HG02884 (cell line): Measurements from ENCODE around the gene PEX7.
"Not testable (repeated sequence)": the region's sequence is repeated elsewhere in the genome, so short reads cannot be mapped to it uniquely, and the experiment has no call there.

Experiments
- ATAC-seq: cut with Tn5 transposase; IDR thresholded peaks from one replicate; pipeline ENCODE4 v1.9.1; 2021; ENCODE audit warnings: mild to moderate bottlenecking, moderate library complexity; ENCODE audit not compliant: unreplicated experiment

The PEX7 gene

GRCh38 chr6:136790411-136791295, 31.7 kb upstream of the PEX7 start:
- ATAC-seq = no peak

GRCh38 chr6:136791296-136792094, 30.9 kb upstream of the PEX7 start:
- ATAC-seq = peak; percentile 32

GRCh38 chr6:136792095-136792409, 30.3 kb upstream of the PEX7 start:
- ATAC-seq = no peak

- ATAC-seq = peak; percentile 57
Measured at GRCh38 chr6:136792410-136793262, 29.8 kb upstream of the PEX7 start, which contains the start of gene MAP3K5. MAP3K5 (minus strand) TSS chr6:136792477; CDS start chr6:136792157, 320 bp downstream.

- ATAC-seq = no peak
Measured at GRCh38 chr6:136793363-136793762, 29.0 kb upstream of the PEX7 start.

GRCh38 chr6:136795386-136795785, 27.0 kb upstream of the PEX7 start:
- no peak for ATAC-seq

GRCh38 chr6:136795996-136796395, 26.4 kb upstream of the PEX7 start:
- no peak for ATAC-seq

- no peak for ATAC-seq
Measured at GRCh38 chr6:136798044-136798443, 24.3 kb upstream of the PEX7 start.

GRCh38 chr6:136801581-136801980, 20.8 kb upstream of the PEX7 start:
- no peak for ATAC-seq

GRCh38 chr6:136803608-136804007, 18.8 kb upstream of the PEX7 start:
- no peak for ATAC-seq

GRCh38 chr6:136809091-136809860, 13.1 kb upstream of the PEX7 start:
- ATAC-seq = no peak

GRCh38 chr6:136811272-136811671, 11.1 kb upstream of the PEX7 start:
- no peak for ATAC-seq

GRCh38 chr6:136812174-136812573, 10.2 kb upstream of the PEX7 start:
- ATAC-seq = no peak

GRCh38 chr6:136815608-136816007, 6.8 kb upstream of the PEX7 start:
- ATAC-seq = not testable (repeated sequence)

GRCh38 chr6:136816656-136817055, 5.7 kb upstream of the PEX7 start:
- no peak for ATAC-seq

GRCh38 chr6:136820561-136820960, 1.8 kb upstream of the PEX7 start:
- ATAC-seq = no peak

GRCh38 chr6:136822046-136822375, 381 bp upstream of the PEX7 start:
- ATAC-seq = peak; percentile 2

- no peak for ATAC-seq
Measured at GRCh38 chr6:136823128-136823660, 802 bp downstream of the PEX7 start.

- no peak for ATAC-seq
Measured at GRCh38 chr6:136826216-136826615, 3.8 kb downstream of the PEX7 start.

- ATAC-seq = no peak
Measured at GRCh38 chr6:136831873-136832562, 9.6 kb downstream of the PEX7 start.
